MM.1S (cell line): ENCODE measurements around the gene HSPB6.

ENCODE experiments used
- DNase-seq: peaks from one replicate; pipeline ENCODE4 v3.0.0-alpha.2; 2015
- H2AFZ ChIP-seq: fragments of 300-600 bp; sonication (generic); 2 replicates; pipeline ENCODE4 v1.6.0; 2016; ENCODE audit warnings: antibody characterized with exemption, low read length
- H3F3A ChIP-seq: fragments of 300-600 bp; sonication (generic); 2 replicates; pipeline ENCODE4 v1.6.1; 2016; ENCODE audit warnings: mild to moderate bottlenecking, antibody characterized with exemption, low read length, moderate library complexity, mixed read lengths; ENCODE audit not compliant: insufficient read depth
- H3K27ac ChIP-seq: fragments of 300-600 bp; sonication (generic); 2 replicates; pipeline ENCODE4 v1.5.1; 2016; ENCODE audit warnings: mild to moderate bottlenecking, low read length
- H3K27me3 ChIP-seq: fragments of 300-600 bp; sonication (generic); replicated peaks from 2 replicates; pipeline ENCODE4 v1.6.0; 2016; ENCODE audit warnings: low read length; ENCODE audit not compliant: insufficient read depth
- H3K36me3 ChIP-seq: fragments of 300-600 bp; sonication (generic); replicated peaks from 2 replicates; pipeline ENCODE4 v1.6.1; 2016; ENCODE audit warnings: mild to moderate bottlenecking, low read length, mixed read lengths; ENCODE audit not compliant: insufficient read depth
- H3K4me1 ChIP-seq: fragments of 300-600 bp; sonication (generic); 2 replicates; pipeline ENCODE4 v1.6.1; 2016; ENCODE audit warnings: low read length, mixed read lengths
- H3K4me2 ChIP-seq: fragments of 300-600 bp; sonication (generic); 2 replicates; pipeline ENCODE4 v1.6.0; 2016; ENCODE audit warnings: low read depth, low read length
- H3K4me3 ChIP-seq: fragments of 300-600 bp; sonication (generic); 2 replicates; pipeline ENCODE4 v1.5.1; 2016; ENCODE audit warnings: low read length, mixed read lengths
- H3K79me2 ChIP-seq: fragments of 300-600 bp; sonication (generic); 2 replicates; pipeline ENCODE4 v1.6.1; 2016; ENCODE audit warnings: mixed run types, low read length, mixed read lengths
- H3K9ac ChIP-seq: fragments of 300-600 bp; sonication (generic); 2 replicates; pipeline ENCODE4 v1.6.1; 2016; ENCODE audit warnings: low read length, mixed read lengths
- H3K9me2 ChIP-seq: fragments of 300-600 bp; sonication (generic); replicated peaks from 2 replicates; pipeline ENCODE4 v1.6.1; 2016; ENCODE audit warnings: mild to moderate bottlenecking, low read length, mixed read lengths; ENCODE audit not compliant: insufficient read depth
- H3K9me3 ChIP-seq: fragments of 300-600 bp; sonication (generic); replicated peaks from 2 replicates; pipeline ENCODE4 v1.6.1; 2016; ENCODE audit warnings: mild to moderate bottlenecking, low read length, mixed read lengths; ENCODE audit not compliant: insufficient read depth
- H4K20me1 ChIP-seq: fragments of 300-600 bp; sonication (generic); 2 replicates; pipeline ENCODE4 v1.6.1; 2016; ENCODE audit warnings: mild to moderate bottlenecking, low read length, moderate library complexity, mixed read lengths; ENCODE audit not compliant: insufficient read depth
- EZH2 ChIP-seq: fragments of 300-600 bp; sonication (generic); optimal IDR thresholded peaks from 2 replicates; pipeline ENCODE3; 2017; ENCODE audit warnings: low read depth, mild to moderate bottlenecking, antibody characterized with exemption, low read length, mixed read lengths
- EZH2phosphoT487 ChIP-seq: fragments of 300-600 bp; sonication (generic); IDR thresholded peaks from 2 replicates; pipeline ENCODE4 v1.6.1; 2018; ENCODE audit warnings: antibody characterized with exemption, low read length
- TF ChIP-seq, protein P1 (sequence below): fragments of 300-600 bp; sonication (generic); IDR thresholded peaks from 2 replicates; pipeline ENCODE4 v1.5.1; 2016; ENCODE audit warnings: antibody characterized with exemption, low read length, mixed read lengths

The HSPB6 gene

GRCh38 chr19:35791814-35792279, 35.0 kb upstream of the HSPB6 start:
- Histone ChIP-seq H3K4me3 (no peak overlapping the region), H3K27me3 (peaks cover 38% of the 10 kb centered on the region), H3K79me2 (no peaks in the 10 kb centered on the region), H3K4me1 (no peaks in the 10 kb centered on the region), H4K20me1 (no peaks in the 10 kb centered on the region), H3F3A (no peaks in the 10 kb centered on the region), H3K4me2 (no peak overlapping the region), H3K9me2 (no peaks in the 10 kb centered on the region), H2AFZ (no peak overlapping the region), H3K9me3 (no peaks in the 10 kb centered on the region), H3K27ac (no peak overlapping the region), H3K36me3 (no peaks in the 10 kb centered on the region), H3K9ac (no peak overlapping the region)
- no peak for TF ChIP-seq EZH2
- TF ChIP-seq, protein P1, sequence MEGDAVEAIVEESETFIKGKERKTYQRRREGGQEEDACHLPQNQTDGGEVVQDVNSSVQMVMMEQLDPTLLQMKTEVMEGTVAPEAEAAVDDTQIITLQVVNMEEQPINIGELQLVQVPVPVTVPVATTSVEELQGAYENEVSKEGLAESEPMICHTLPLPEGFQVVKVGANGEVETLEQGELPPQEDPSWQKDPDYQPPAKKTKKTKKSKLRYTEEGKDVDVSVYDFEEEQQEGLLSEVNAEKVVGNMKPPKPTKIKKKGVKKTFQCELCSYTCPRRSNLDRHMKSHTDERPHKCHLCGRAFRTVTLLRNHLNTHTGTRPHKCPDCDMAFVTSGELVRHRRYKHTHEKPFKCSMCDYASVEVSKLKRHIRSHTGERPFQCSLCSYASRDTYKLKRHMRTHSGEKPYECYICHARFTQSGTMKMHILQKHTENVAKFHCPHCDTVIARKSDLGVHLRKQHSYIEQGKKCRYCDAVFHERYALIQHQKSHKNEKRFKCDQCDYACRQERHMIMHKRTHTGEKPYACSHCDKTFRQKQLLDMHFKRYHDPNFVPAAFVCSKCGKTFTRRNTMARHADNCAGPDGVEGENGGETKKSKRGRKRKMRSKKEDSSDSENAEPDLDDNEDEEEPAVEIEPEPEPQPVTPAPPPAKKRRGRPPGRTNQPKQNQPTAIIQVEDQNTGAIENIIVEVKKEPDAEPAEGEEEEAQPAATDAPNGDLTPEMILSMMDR: no peak
- TF ChIP-seq EZH2phosphoT487: no peak
- DNase-seq: no peak

GRCh38 chr19:35790981-35791813, 34.4 kb upstream of the HSPB6 start:
- no peaks in the 10 kb centered on the region for H3F3A ChIP-seq
- H3K79me2 ChIP-seq: no peaks in the 10 kb centered on the region
- no peak overlapping the region for H3K9ac ChIP-seq
- no peaks in the 10 kb centered on the region for H3K4me1 ChIP-seq
- no peak for DNase-seq
- peaks cover 32% of the 10 kb centered on the region for H3K27me3 ChIP-seq
- no peak overlapping the region for H3K4me2 ChIP-seq
- no peak overlapping the region for H2AFZ ChIP-seq
- H4K20me1 ChIP-seq: no peaks in the 10 kb centered on the region
- H3K4me3 ChIP-seq: no peak overlapping the region
- no peaks in the 10 kb centered on the region for H3K9me2 ChIP-seq
- H3K27ac ChIP-seq: no peak overlapping the region
- TF ChIP-seq, protein P1: peak; percentile 9; the same call in 1 of the 2 replicates
- TF ChIP-seq EZH2phosphoT487: no peak
- H3K36me3 ChIP-seq: no peaks in the 10 kb centered on the region
- H3K9me3 ChIP-seq: no peaks in the 10 kb centered on the region

- TF ChIP-seq EZH2phosphoT487 (no peak), EZH2 (no peak)
- TF ChIP-seq, protein P1: no peak
- Histone ChIP-seq H3K9me3 (no peaks in the 10 kb centered on the region), H2AFZ (no peak overlapping the region), H4K20me1 (no peaks in the 10 kb centered on the region), H3K4me3 (no peak overlapping the region), H3K9me2 (no peaks in the 10 kb centered on the region), H3K36me3 (no peaks in the 10 kb centered on the region), H3K9ac (no peak overlapping the region), H3K27ac (no peak overlapping the region), H3K79me2 (no peaks in the 10 kb centered on the region), H3K27me3 (peaks cover 23% of the 10 kb centered on the region), H3K4me2 (no peak overlapping the region), H3K4me1 (no peaks in the 10 kb centered on the region), H3F3A (no peaks in the 10 kb centered on the region)
- no peak for DNase-seq
Observed at GRCh38 chr19:35789978-35790944, 33.4 kb upstream of the HSPB6 start.
